UCSD-AML1 (cell line): ENCODE results near the gene CCL4.
"Not testable (repeated sequence)": the region's sequence is repeated elsewhere in the genome, so short reads cannot be mapped to it uniquely, and the experiment has no call there.

Source experiments
- DNase-seq: peaks from one replicate; lab custom pipeline; 2025; ENCODE audit not compliant: unreplicated experiment; lab: John Stamatoyannopoulos, UW

The CCL4 gene

GRCh38 chr17:36103401-36103975 is at the start of gene CCL4:
Gene CCL4, plus strand, starts transcription at chr17:36103827. Its CDS starts 79 bp downstream, at chr17:36103906.
- not testable (repeated sequence) for DNase-seq

GRCh38 chr17:36055171-36055570 is 48.5 kb upstream of the CCL4 start:
- no peak for DNase-seq

- DNase-seq = no peak
Measured at GRCh38 chr17:36055921-36056520, 47.6 kb upstream of the CCL4 start.

GRCh38 chr17:36057911-36058310 is 45.7 kb upstream of the CCL4 start:
- no peak for DNase-seq

- DNase-seq = no peak
Measured at GRCh38 chr17:36059406-36059805, 44.2 kb upstream of the CCL4 start.

GRCh38 chr17:36060816-36061215 is 42.8 kb upstream of the CCL4 start:
- DNase-seq = no peak

- no peak for DNase-seq
Measured at GRCh38 chr17:36063786-36064541, 39.7 kb upstream of the CCL4 start, which contains the start of gene CCL18. Gene CCL18, plus strand, starts transcription at chr17:36064272. Its CDS starts 71 bp downstream, at chr17:36064343.

GRCh38 chr17:36066365-36066985 is 37.2 kb upstream of the CCL4 start:
- no peak for DNase-seq

- no peak for DNase-seq
Measured at GRCh38 chr17:36068524-36068923, 35.1 kb upstream of the CCL4 start.

GRCh38 chr17:36069136-36069535 is 34.5 kb upstream of the CCL4 start:
- no peak for DNase-seq

GRCh38 chr17:36070427-36070826 is 33.2 kb upstream of the CCL4 start:
- DNase-seq = no peak

GRCh38 chr17:36071751-36072150 is 31.9 kb upstream of the CCL4 start:
- no peak for DNase-seq

GRCh38 chr17:36072431-36073121 is 31.1 kb upstream of the CCL4 start:
- peak; percentile 47 for DNase-seq

GRCh38 chr17:36074365-36074764 is 29.3 kb upstream of the CCL4 start:
- no peak for DNase-seq

GRCh38 chr17:36081681-36082471 is 21.8 kb upstream of the CCL4 start:
- not testable (repeated sequence) for DNase-seq

- DNase-seq = peak; percentile 49
Measured at GRCh38 chr17:36082482-36083120, 21.0 kb upstream of the CCL4 start.

- not testable (repeated sequence) for DNase-seq
Measured at GRCh38 chr17:36083691-36084090, 19.9 kb upstream of the CCL4 start.

- DNase-seq = no peak
Measured at GRCh38 chr17:36085765-36086164, 17.9 kb upstream of the CCL4 start.

- DNase-seq = no peak
Measured at GRCh38 chr17:36086791-36087190, 16.8 kb upstream of the CCL4 start.

- not testable (repeated sequence) for DNase-seq
Measured at GRCh38 chr17:36087471-36087870, 16.2 kb upstream of the CCL4 start.
